ENCODE results near the gene TFPI2.

GRCh38 chr7:93866886-93867285, 23.7 kb downstream of the TFPI2 start:
- TF ChIP-seq POLR2A (IDR thresholded peaks at IDR 0.05; ENCODE audit: low read depth, low read length) (no peak), CEBPB (IDR thresholded peaks at IDR 0.05; ENCODE audit: low read depth, low read length) (no peak), BHLHE40 (IDR thresholded peaks at IDR 0.05; ENCODE audit: low read depth, low read length) (no peak), MXI1 (IDR thresholded peaks at IDR 0.05; ENCODE audit: borderline replicate concordance, low read depth, low read length) (no peak), RAD21 (IDR thresholded peaks at IDR 0.05; ENCODE audit: low read length) (no peak), MAFK (IDR thresholded peaks at IDR 0.05; ENCODE audit: low read depth, low read length) (no peak)
- TF ChIP-seq, protein P1, sequence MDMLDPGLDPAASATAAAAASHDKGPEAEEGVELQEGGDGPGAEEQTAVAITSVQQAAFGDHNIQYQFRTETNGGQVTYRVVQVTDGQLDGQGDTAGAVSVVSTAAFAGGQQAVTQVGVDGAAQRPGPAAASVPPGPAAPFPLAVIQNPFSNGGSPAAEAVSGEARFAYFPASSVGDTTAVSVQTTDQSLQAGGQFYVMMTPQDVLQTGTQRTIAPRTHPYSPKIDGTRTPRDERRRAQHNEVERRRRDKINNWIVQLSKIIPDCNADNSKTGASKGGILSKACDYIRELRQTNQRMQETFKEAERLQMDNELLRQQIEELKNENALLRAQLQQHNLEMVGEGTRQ (IDR thresholded peaks at IDR 0.05; ENCODE audit: low read depth, low read length): no peak
- TF ChIP-seq, protein P2, sequence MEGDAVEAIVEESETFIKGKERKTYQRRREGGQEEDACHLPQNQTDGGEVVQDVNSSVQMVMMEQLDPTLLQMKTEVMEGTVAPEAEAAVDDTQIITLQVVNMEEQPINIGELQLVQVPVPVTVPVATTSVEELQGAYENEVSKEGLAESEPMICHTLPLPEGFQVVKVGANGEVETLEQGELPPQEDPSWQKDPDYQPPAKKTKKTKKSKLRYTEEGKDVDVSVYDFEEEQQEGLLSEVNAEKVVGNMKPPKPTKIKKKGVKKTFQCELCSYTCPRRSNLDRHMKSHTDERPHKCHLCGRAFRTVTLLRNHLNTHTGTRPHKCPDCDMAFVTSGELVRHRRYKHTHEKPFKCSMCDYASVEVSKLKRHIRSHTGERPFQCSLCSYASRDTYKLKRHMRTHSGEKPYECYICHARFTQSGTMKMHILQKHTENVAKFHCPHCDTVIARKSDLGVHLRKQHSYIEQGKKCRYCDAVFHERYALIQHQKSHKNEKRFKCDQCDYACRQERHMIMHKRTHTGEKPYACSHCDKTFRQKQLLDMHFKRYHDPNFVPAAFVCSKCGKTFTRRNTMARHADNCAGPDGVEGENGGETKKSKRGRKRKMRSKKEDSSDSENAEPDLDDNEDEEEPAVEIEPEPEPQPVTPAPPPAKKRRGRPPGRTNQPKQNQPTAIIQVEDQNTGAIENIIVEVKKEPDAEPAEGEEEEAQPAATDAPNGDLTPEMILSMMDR (conservative IDR thresholded peaks at IDR 0.05; ENCODE audit: low read depth, low read length): no peak
